Measurements from ENCODE around the gene SUCLG2. TPM values are rescaled to one million over a fixed set of nuclear protein-coding genes. Genes with fewer than 3 reads are reported as not detected.

The SUCLG2 gene
- total and polyA plus RNA-seq, 10 of the 15 experiments (the other 5 are each of a cell fraction or from before 2014, with no cell fraction given): 17.8 to 50.9 (median 37.2) TPM

- ChIA-PET CTCF (interaction anchor here (2.1 kb wide), 1 partner anchor 8 kb away, joined by 9 read pairs; no protein-coding TSS in a partner anchor), SMC1A (ENCODE audit: uncharacterized antibody, unreplicated experiment) (interaction anchor here (1.1 to 1.2 kb wide), 2 partner anchors 15 to 16 kb away, joined by 3 to 4 read pairs; no protein-coding TSS in a partner anchor), POLR2A (no interaction called here), RAD21 (ENCODE audit: unreplicated experiment) (no interaction called here)
- Histone ChIP-seq H3K27me3 (replicated peaks in 1 of 2; ENCODE audit: control insufficient read depth in 2 of 2, insufficient read depth in 2 of 2, low read length in 1 of 2) (no peaks in the 10 kb centered on the region), H3K9me3 (replicated peaks; ENCODE audit: control insufficient read depth, insufficient read depth, low read length) (no peaks in the 10 kb centered on the region), H3K27ac (ENCODE audit: control insufficient read depth, insufficient read depth) (no peak overlapping the region), H3K79me2 (ENCODE audit: control insufficient read depth, insufficient read depth, low read length) (peaks cover 1% of the 10 kb centered on the region; the same call in 1 of the 2 replicates), H4K20me1 (ENCODE audit: control insufficient read depth, insufficient read depth) (no peaks in the 10 kb centered on the region), H3K36me3 (ENCODE audit: control insufficient read depth in 2 of 2, insufficient read depth in 2 of 2, low read length in 1 of 2) (peaks cover 0 to 15% of the 10 kb centered on the region in 2 experiments; a peak in 2 of 4 replicates), H3K4me3 (no peak overlapping the region), H3K4me1 (ENCODE audit: control insufficient read depth, insufficient read depth, low read length) (peaks cover 3% of the 10 kb centered on the region; the same call in 1 of the 2 replicates), H3K9ac (ENCODE audit: control insufficient read depth, insufficient read depth, low read length) (no peak overlapping the region), H2AFZ (ENCODE audit: control insufficient read depth, low read depth, low read length) (no peak overlapping the region), H3K4me2 (ENCODE audit: control insufficient read depth, insufficient read depth) (no peak overlapping the region)
- in situ Hi-C loops (cut with MboI): no loop called here
- DNase-seq (ENCODE audit: low read depth, low spot score) (no peak), ATAC-seq (no peak), FAIRE-seq (no peak)
- intact Hi-C loops (cut with micrococcal nuclease; ENCODE audit: unreplicated experiment): no loop called here
- BruUV-seq (replicated peaks): no TSS peak
- 92% methylated on average over 2 of the region's 2 CpGs for WGBS (ENCODE audit: insufficient coverage, insufficient replicate concordance, low lambda C conversion rate, missing lambda C conversion rate)
- TF ChIP-seq JUND (IDR thresholded peaks at IDR 0.05; ENCODE audit: low read depth, low read length) (no peak), CBX3 (IDR thresholded peaks at IDR 0.05; ENCODE audit: borderline replicate concordance, low read depth) (no peak), IKZF2 (IDR thresholded peaks at IDR 0.05) (no peak), ZNF622 (IDR thresholded peaks at IDR 0.05) (no peak), BCL3 (IDR thresholded peaks at IDR 0.05; ENCODE audit: borderline replicate concordance, insufficient read depth, low read depth, low read length, poor library complexity, severe bottlenecking) (no peak), POLR2AphosphoS2 (IDR thresholded peaks at IDR 0.05; ENCODE audit: low read depth, low read length) (no peak), RFX5 (IDR thresholded peaks at IDR 0.05; ENCODE audit: low read depth, low read length) (no peak), FOS (IDR thresholded peaks at IDR 0.05; ENCODE audit: borderline replicate concordance, extremely low read depth, insufficient read length) (no peak), POLR2A (IDR thresholded peaks at IDR 0.05; ENCODE audit: low read depth, low read length) (no peak), YY1 (IDR thresholded peaks at IDR 0.05; ENCODE audit: low read depth, low read length) (no peak)
These were observed 51.6 kb downstream of the SUCLG2 start for GRCh38 chr3:67602816-67603215.
